AG08395 (cell line): ENCODE data around the gene PIK3R5.

ENCODE experiments used
- DNase-seq: peaks from one replicate; pipeline ENCODE4 v3.0.0; 2012; ENCODE audit warnings: mixed read lengths, low spot score

PIK3R5 gene

GRCh38 chr17:8829036-8829941 lies 136.2 kb downstream of the PIK3R5 start:
- no peak for DNase-seq
